A673 (cell line): Measurements from ENCODE around the gene ALLC. TPM values are rescaled to one million over a fixed set of nuclear protein-coding genes. Genes with fewer than 3 reads are reported as not detected.

Experiments used
- BruUV-seq: library from RNA; stranded (reverse); fragments of 400-500 nt; replicated peaks from 2 replicates; lab custom pipeline; 2021; lab: Mats Ljungman, UMichigan
- CTCF ChIA-PET: fragments of 300-600 bp; sonication (Branson Sonifier 250); formaldehyde crosslinking; loops from one replicate; lab custom pipeline; 2022; ENCODE audit warnings: antibody characterized with exemption; lab: Charles Lee
- POLR2A ChIA-PET: fragments of 300-600 bp; sonication (Branson Sonifier 250); formaldehyde crosslinking; loops from one replicate; lab custom pipeline; 2022; ENCODE audit warnings: antibody characterized with exemption; ENCODE audit not compliant: low non-redundant PET; lab: Charles Lee
- DNase-seq: peaks from one replicate; pipeline ENCODE4 v3.0.0-alpha.2; 2015; ENCODE audit warnings: low spot score
- H3K27ac ChIP-seq: fragments of 200-600 bp; sonication (generic); 2 replicates; pipeline ENCODE4 v1.5.1; 2016; ENCODE audit warnings: mixed run types, low read depth, mild to moderate bottlenecking, mixed read lengths, antibody characterized with exemption, low read length; ENCODE audit not compliant: poor library complexity, severe bottlenecking
- H3K27me3 ChIP-seq: fragments of 200-600 bp; sonication (generic); replicated peaks from 2 replicates; pipeline ENCODE4 v1.6.1; 2017; ENCODE audit warnings: mixed run types, low read depth, mild to moderate bottlenecking, mixed read lengths, antibody characterized with exemption, low read length; ENCODE audit not compliant: insufficient read depth, poor library complexity
- H3K36me3 ChIP-seq: fragments of 200-600 bp; sonication (generic); 2 replicates; pipeline ENCODE4 v1.6.1; 2016; ENCODE audit warnings: mixed run types, mild to moderate bottlenecking, mixed read lengths, antibody characterized with exemption, low read length; ENCODE audit not compliant: insufficient read depth, poor library complexity, severe bottlenecking
- H3K4me1 ChIP-seq: fragments of 200-600 bp; sonication (generic); 2 replicates; pipeline ENCODE4 v1.6.1; 2017; ENCODE audit warnings: mixed run types, mild to moderate bottlenecking, mixed read lengths, antibody characterized with exemption, low read length; ENCODE audit not compliant: insufficient read depth, poor library complexity, severe bottlenecking
- H3K4me3 ChIP-seq: fragments of 200-600 bp; sonication (generic); 2 replicates; pipeline ENCODE4 v1.5.1; 2016; ENCODE audit warnings: low read depth, mixed run types, mild to moderate bottlenecking, mixed read lengths, low read length; ENCODE audit not compliant: poor library complexity, severe bottlenecking
- H3K9me3 ChIP-seq: fragments of 200-600 bp; sonication (generic); 2 replicates; pipeline ENCODE4 v1.6.1; 2016; ENCODE audit warnings: mixed run types, low read depth, mild to moderate bottlenecking, mixed read lengths, antibody characterized with exemption, low read length; ENCODE audit not compliant: poor library complexity, severe bottlenecking
- CTCF ChIP-seq: fragments of 300-800, 200-600 bp; sonication (generic); conservative IDR thresholded peaks from 2 replicates; pipeline ENCODE4 v1.5.1; 2017; ENCODE audit warnings: low read depth, mild to moderate bottlenecking, antibody characterized with exemption, low read length, moderate library complexity, mixed read lengths
- EZH2 ChIP-seq: fragments of 200-600 bp; sonication (generic); IDR thresholded peaks from 2 replicates; pipeline ENCODE4 v1.6.1; 2017; ENCODE audit warnings: borderline replicate concordance, low read depth, mild to moderate bottlenecking, mixed read lengths, antibody characterized with exemption, low read length; ENCODE audit not compliant: poor library complexity, severe bottlenecking
- intact Hi-C: fragments of 100-400 bp; cut with micrococcal nuclease; formaldehyde crosslinking; loops from one replicate; pipeline ENCODE4 v1.10.0; 2022; ENCODE audit not compliant: unreplicated experiment
- total RNA-seq: library from RNA; stranded (reverse); gene quantifications from 2 replicates; pipeline ENCODE4 v1.2.3, GENCODE V29; 2021

Gene ALLC
- total RNA-seq, 1 experiment from 2014 or later = not detected

GRCh38 chr2:3633089-3633981, 24.7 kb upstream of the ALLC start:
- ChIA-PET POLR2A (no interaction called here), CTCF (interaction anchor here (0.6 kb wide), 1 partner anchor 181 kb away, joined by 3 read pairs; no protein-coding TSS in a partner anchor)
- no peak for TF ChIP-seq EZH2
- TF ChIP-seq CTCF = no peak
- H3K9me3 ChIP-seq = no peaks in the 10 kb centered on the region
- no peak overlapping the region for H3K4me3 ChIP-seq
- no peaks in the 10 kb centered on the region for H3K36me3 ChIP-seq
- no TSS peak for BruUV-seq
- no peak overlapping the region for H3K27ac ChIP-seq
- intact Hi-C loops = no loop called here
- no peaks in the 10 kb centered on the region for H3K4me1 ChIP-seq
- no peaks in the 10 kb centered on the region for H3K27me3 ChIP-seq
- DNase-seq = no peak

- ChIA-PET POLR2A (no interaction called here), CTCF (interaction anchor here (0.6 kb wide), 1 partner anchor 182 kb away, joined by 3 read pairs; no protein-coding TSS in a partner anchor)
Measured at GRCh38 chr2:3633982-3634595, 23.9 kb upstream of the ALLC start.

More at GRCh38 chr2:3633982-3634595, 23.9 kb upstream of the ALLC start:
- Histone ChIP-seq H3K27ac (no peak overlapping the region), H3K9me3 (no peaks in the 10 kb centered on the region), H3K27me3 (no peaks in the 10 kb centered on the region), H3K36me3 (no peaks in the 10 kb centered on the region), H3K4me1 (no peaks in the 10 kb centered on the region), H3K4me3 (no peak overlapping the region)
- BruUV-seq = no TSS peak
- no peak for DNase-seq
- intact Hi-C loops = no loop called here
- TF ChIP-seq CTCF (no peak), EZH2 (no peak)
